ENCODE measurements around the gene ZMYND15. TPM values are rescaled to one million over a fixed set of nuclear protein-coding genes. Genes with fewer than 3 reads are reported as not detected.
"Not testable (repeated sequence)": the region's sequence is repeated elsewhere in the genome, so short reads cannot be mapped to it uniquely, and the experiment has no call there.

Gene ZMYND15
- total RNA-seq, 1 donor from 2014 or later: not detected

DNA sequence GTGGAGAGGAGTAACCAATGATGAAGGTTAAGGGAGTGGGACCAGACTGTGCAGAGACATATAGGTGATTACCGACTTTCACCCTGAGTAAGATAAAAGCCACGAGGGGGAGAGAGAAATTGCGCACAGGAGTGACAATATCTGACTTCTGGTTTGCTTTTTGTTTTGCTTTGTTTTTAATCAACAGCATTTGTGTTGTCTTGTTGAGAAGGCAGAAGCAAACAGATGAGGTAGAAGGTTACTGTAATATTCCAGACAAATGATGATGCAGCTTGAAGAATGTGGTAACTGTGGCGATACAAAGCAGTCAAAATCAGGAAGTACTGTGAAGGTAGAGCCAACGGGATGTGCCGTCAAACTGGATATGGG is 43.2 kb upstream of the ZMYND15 start:
- TF ChIP-seq, protein P1, sequence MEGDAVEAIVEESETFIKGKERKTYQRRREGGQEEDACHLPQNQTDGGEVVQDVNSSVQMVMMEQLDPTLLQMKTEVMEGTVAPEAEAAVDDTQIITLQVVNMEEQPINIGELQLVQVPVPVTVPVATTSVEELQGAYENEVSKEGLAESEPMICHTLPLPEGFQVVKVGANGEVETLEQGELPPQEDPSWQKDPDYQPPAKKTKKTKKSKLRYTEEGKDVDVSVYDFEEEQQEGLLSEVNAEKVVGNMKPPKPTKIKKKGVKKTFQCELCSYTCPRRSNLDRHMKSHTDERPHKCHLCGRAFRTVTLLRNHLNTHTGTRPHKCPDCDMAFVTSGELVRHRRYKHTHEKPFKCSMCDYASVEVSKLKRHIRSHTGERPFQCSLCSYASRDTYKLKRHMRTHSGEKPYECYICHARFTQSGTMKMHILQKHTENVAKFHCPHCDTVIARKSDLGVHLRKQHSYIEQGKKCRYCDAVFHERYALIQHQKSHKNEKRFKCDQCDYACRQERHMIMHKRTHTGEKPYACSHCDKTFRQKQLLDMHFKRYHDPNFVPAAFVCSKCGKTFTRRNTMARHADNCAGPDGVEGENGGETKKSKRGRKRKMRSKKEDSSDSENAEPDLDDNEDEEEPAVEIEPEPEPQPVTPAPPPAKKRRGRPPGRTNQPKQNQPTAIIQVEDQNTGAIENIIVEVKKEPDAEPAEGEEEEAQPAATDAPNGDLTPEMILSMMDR (IDR thresholded peaks at IDR 0.05; ENCODE audit: unreplicated experiment): no peak
- Mint-ChIP-seq H3K36me3 (ENCODE audit: low read depth, unreplicated experiment) (peaks cover 15% of the 10 kb centered on the region), H3K27me3 (ENCODE audit: unreplicated experiment) (peaks cover 3% of the 10 kb centered on the region), H3K9me3 (ENCODE audit: unreplicated experiment) (no peaks in the 10 kb centered on the region), H3K27ac (ENCODE audit: unreplicated experiment) (peak overlapping the region; percentile 5), H3K4me1 (ENCODE audit: unreplicated experiment) (peaks cover 10% of the 10 kb centered on the region), H3K4me3 (ENCODE audit: unreplicated experiment) (peak overlapping the region; percentile 52)
- no peak for DNase-seq (ENCODE audit: low spot score)

DNA sequence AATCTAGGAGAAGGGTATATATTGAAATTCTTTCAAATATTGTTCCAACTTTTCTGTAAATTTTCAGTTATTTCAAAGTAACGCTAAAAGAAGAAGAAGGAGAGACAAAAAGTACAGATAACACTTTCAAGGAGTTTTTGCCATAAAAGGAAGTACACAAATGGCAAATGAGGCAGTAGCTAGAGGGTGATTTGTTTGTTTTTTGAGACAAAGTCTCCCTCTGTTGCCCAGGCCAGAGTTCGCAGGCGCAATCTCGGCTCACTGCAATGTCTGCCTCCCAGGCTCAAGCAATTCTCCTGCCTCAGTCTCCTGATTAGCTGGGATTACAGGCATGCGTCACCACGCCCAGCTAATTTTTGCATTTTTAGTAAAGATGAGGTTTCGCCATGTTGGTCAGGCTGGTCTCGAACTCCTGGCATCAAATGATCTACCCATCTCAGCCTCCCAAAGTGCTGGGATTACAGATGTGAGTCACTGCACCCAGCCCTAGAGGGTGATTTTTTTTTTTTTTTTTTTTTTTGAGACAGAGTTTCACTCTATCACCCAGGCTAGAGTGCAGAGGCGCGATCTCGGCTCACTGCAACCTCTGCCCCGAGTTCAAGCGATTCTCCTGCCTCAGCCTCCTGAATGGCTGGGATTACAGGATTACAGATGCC is 40.1 kb upstream of the ZMYND15 start:
- H3K27me3 Mint-ChIP-seq (ENCODE audit: unreplicated experiment); H3K27ac Mint-ChIP-seq (ENCODE audit: unreplicated experiment); H3K9me3 Mint-ChIP-seq (ENCODE audit: unreplicated experiment); DNase-seq (ENCODE audit: low spot score); H3K4me3 Mint-ChIP-seq (ENCODE audit: unreplicated experiment): not testable (repeated sequence)
- peaks cover 28% of the 10 kb centered on the region for H3K4me1 Mint-ChIP-seq (ENCODE audit: unreplicated experiment)
- H3K36me3 Mint-ChIP-seq (ENCODE audit: low read depth, unreplicated experiment): peaks cover 10% of the 10 kb centered on the region

DNA sequence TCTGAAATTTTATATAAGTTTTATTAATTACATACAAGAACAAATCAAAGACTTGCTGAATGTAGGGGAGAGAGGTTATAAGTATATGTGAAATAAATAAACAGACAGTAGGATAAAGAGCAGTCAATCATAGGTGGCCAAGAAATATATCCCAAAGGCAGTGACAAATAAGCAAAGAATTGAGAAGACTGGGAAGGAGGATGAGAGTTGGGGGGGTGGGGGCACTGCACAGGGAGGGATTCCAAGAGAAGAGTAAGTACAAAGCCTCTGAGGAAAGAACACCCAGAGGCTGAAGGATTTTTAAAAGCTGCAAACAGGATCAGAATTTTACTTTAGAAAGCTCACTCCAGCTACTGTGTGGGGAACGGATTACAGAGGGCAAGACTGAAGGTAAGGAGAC is 38.5 kb upstream of the ZMYND15 start:
- no peaks in the 10 kb centered on the region for H3K9me3 Mint-ChIP-seq (ENCODE audit: unreplicated experiment)
- H3K4me3 Mint-ChIP-seq (ENCODE audit: unreplicated experiment): no peak overlapping the region
- peaks cover 8% of the 10 kb centered on the region for H3K27me3 Mint-ChIP-seq (ENCODE audit: unreplicated experiment)
- peaks cover 28% of the 10 kb centered on the region for H3K4me1 Mint-ChIP-seq (ENCODE audit: unreplicated experiment)
- H3K27ac Mint-ChIP-seq (ENCODE audit: unreplicated experiment): peak overlapping the region; percentile 83
- TF ChIP-seq, protein P1 (IDR thresholded peaks at IDR 0.05; ENCODE audit: unreplicated experiment): no peak
- H3K36me3 Mint-ChIP-seq (ENCODE audit: low read depth, unreplicated experiment): peaks cover 11% of the 10 kb centered on the region
- DNase-seq (ENCODE audit: low spot score): no peak

DNA sequence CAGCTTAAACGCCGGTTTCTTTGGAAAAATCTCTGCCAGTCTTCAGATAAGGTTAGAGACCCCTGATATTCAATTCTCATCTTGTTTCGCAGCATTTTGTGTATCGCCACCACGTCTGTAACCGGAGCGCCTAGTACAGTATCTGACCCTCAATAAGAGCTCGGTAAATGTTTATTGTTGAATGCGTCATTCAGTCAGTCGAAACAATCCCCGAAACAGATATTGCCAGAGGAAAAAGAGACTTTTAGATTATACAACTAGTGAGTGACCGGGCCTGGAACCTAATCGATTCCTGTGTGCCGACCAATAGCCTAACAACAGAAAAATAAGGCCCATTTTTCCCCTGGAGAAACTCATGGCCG is 36.3 kb upstream of the ZMYND15 start:
- H3K9me3 Mint-ChIP-seq (ENCODE audit: unreplicated experiment): no peaks in the 10 kb centered on the region
- TF ChIP-seq, protein P1 (IDR thresholded peaks at IDR 0.05; ENCODE audit: unreplicated experiment): no peak
- DNase-seq (ENCODE audit: low spot score): no peak
- H3K4me3 Mint-ChIP-seq (ENCODE audit: unreplicated experiment): peak overlapping the region; percentile 92
- peaks cover 5% of the 10 kb centered on the region for H3K27me3 Mint-ChIP-seq (ENCODE audit: unreplicated experiment)
- peaks cover 23% of the 10 kb centered on the region for H3K4me1 Mint-ChIP-seq (ENCODE audit: unreplicated experiment)
- H3K36me3 Mint-ChIP-seq (ENCODE audit: low read depth, unreplicated experiment): peaks cover 5% of the 10 kb centered on the region
- H3K27ac Mint-ChIP-seq (ENCODE audit: unreplicated experiment): peak overlapping the region; percentile 87

DNA sequence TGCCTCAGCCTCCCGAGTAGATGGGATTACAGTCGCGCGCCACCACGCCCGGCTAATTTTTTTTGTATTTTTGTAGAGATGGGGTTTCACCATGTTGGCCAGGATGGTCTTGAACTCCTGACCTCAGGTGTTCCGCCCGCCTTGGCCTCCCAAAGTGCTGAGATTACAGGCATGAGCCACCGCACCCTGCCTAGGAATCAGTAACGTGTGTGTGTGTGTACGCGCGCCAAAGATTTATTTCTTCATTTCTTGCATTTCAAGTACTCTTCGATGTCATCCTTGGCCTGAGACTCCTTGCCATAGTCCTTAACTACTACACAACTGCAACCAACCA is 35.1 kb upstream of the ZMYND15 start:
- H3K27ac Mint-ChIP-seq (ENCODE audit: unreplicated experiment): not testable (repeated sequence)
- H3K4me3 Mint-ChIP-seq (ENCODE audit: unreplicated experiment): peak overlapping the region; percentile 92
- H3K4me1 Mint-ChIP-seq (ENCODE audit: unreplicated experiment): peaks cover 23% of the 10 kb centered on the region

DNA sequence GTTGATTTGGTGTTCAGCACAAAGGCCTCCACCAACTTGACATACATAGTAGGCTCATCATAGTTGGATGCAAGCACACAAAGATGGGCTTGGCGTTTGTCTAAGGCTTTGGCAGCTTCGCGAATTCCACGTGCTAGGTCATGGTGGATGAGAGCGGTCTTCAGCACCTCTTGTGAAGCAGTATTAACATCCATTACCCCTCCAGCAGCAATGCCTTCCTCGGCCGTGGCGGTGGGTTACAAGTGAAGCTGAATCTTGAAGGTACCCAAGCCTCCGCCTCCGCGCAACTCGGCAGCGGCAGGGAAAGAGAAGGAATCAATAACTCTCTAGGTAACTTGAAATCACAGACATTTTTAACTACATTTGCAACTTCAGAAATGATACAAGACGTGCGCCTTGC is 34.6 kb upstream of the ZMYND15 start:
- H3K27me3 Mint-ChIP-seq (ENCODE audit: unreplicated experiment): peaks cover 7% of the 10 kb centered on the region
- no peak overlapping the region for H3K27ac Mint-ChIP-seq (ENCODE audit: unreplicated experiment)
- peaks cover 27% of the 10 kb centered on the region for H3K4me1 Mint-ChIP-seq (ENCODE audit: unreplicated experiment)
- TF ChIP-seq, protein P1 (IDR thresholded peaks at IDR 0.05; ENCODE audit: unreplicated experiment): no peak
- peaks cover 5% of the 10 kb centered on the region for H3K36me3 Mint-ChIP-seq (ENCODE audit: low read depth, unreplicated experiment)
- peak overlapping the region; percentile 92 for H3K4me3 Mint-ChIP-seq (ENCODE audit: unreplicated experiment)
- no peaks in the 10 kb centered on the region for H3K9me3 Mint-ChIP-seq (ENCODE audit: unreplicated experiment)
- DNase-seq (ENCODE audit: low spot score): no peak

More for the DNA sequence above, 35.1 kb upstream of the ZMYND15 start:
- DNase-seq (ENCODE audit: low spot score); H3K36me3 Mint-ChIP-seq (ENCODE audit: low read depth, unreplicated experiment); H3K9me3 Mint-ChIP-seq (ENCODE audit: unreplicated experiment); H3K27me3 Mint-ChIP-seq (ENCODE audit: unreplicated experiment): not testable (repeated sequence)
